Thyroid gland (tissue), 4 donors: ENCODE results near the gene TP63. TPM values are rescaled to one million over a fixed set of nuclear protein-coding genes. Genes with fewer than 3 reads are reported as not detected.
"Not testable (repeated sequence)": the region's sequence is repeated elsewhere in the genome, so short reads cannot be mapped to it uniquely, and the experiment has no call there.

Experiments used
- DNase-seq, 2 donors: peaks; one replicate each; pipeline ENCODE4 v3.0.0-alpha.2; 2019
- H3K27ac ChIP-seq, 3 donors: fragments of 200-600 bp; sonication (generic); 1 replicate in 2 of 3; 2 replicates in 1 of 3; pipeline ENCODE4 v1.5.1; 2016 to 2019; ENCODE audit warnings: mild to moderate bottlenecking in 1 of 3, moderate library complexity in 1 of 3
- H3K27me3 ChIP-seq: fragments of 200-600 bp; sonication (generic); one replicate; pipeline ENCODE4 v1.5.1; 2019
- H3K36me3 ChIP-seq, 2 donors: fragments of 200-600 bp; sonication (generic); one replicate each; pipeline ENCODE4 v1.5.1; 2016 to 2019
- H3K4me1 ChIP-seq, 2 donors: fragments of 200-600 bp; sonication (generic); one replicate each; pipeline ENCODE4 v1.5.1; 2017 to 2019
- H3K4me3 ChIP-seq, 3 donors: fragments of 200-600 bp; sonication (generic); replicated peaks in 1 of 3; 1 replicate in 2 of 3; 2 replicates in 1 of 3; pipeline ENCODE4 v1.5.1; 2016; ENCODE audit warnings: mild to moderate bottlenecking in 1 of 3
- H3K9me3 ChIP-seq: fragments of 200-600 bp; sonication (generic); one replicate; pipeline ENCODE4 v1.5.1; 2017
- CTCF ChIP-seq, 6 experiments: fragments of 200-600 bp in 3 of 6; fragments of 450-650 bp in 3 of 6; sonication (generic) in 3 of 6; IDR thresholded peaks; one replicate each; pipeline ENCODE4 v1.5.1; 2016 to 2019; ENCODE audit warnings: antibody characterized with exemption in 6 of 6, mild to moderate bottlenecking in 2 of 6, inconsistent platforms in 1 of 6, moderate library complexity in 1 of 6
- POLR2A ChIP-seq, 2 donors: fragments of 450-650 bp; IDR thresholded peaks; one replicate each; pipeline ENCODE4 v1.6.1; 2017; ENCODE audit warnings: antibody characterized with exemption in 2 of 2, mild to moderate bottlenecking in 2 of 2, moderate library complexity in 1 of 2
- WGBS, 2 donors: methylation state at CpG; one replicate each; pipeline ENCODE4 v1.1.5; 2017; 5-methylcytosine and 5-hydroxymethylcytosine counted together
- intact Hi-C: fragments of 100-400 bp; cut with DNase I; formaldehyde crosslinking; loops from one replicate; pipeline ENCODE4 v1.15.1; 2023
- total RNA-seq, 4 donors: library from RNA; depleted of rRNA; stranded (reverse); fragments of >200 nt; gene quantifications; one replicate each; pipeline ENCODE4 v1.2.3, GENCODE V29; 2016

TP63 gene
- total RNA-seq, 4 donors from 2014 or later: 1.2 to 1.3 TPM; not detected in 2

GRCh38 chr3:189588070-189588469 is 43.1 kb upstream of the TP63 start:
- no peak for DNase-seq
- intact Hi-C loops: no loop called here
- Histone ChIP-seq H3K36me3 (no peaks in the 10 kb centered on the region), H3K9me3 (no peaks in the 10 kb centered on the region), H3K4me1 (no peaks in the 10 kb centered on the region), H3K27me3 (no peaks in the 10 kb centered on the region), H3K4me3 (no peak overlapping the region), H3K27ac (no peak overlapping the region)
- TF ChIP-seq POLR2A (IDR thresholded peaks at IDR 0.05): no peak
- TF ChIP-seq CTCF (IDR thresholded peaks at IDR 0.05): no peak
- 53 to 70% methylated on average over 1 of the region's 1 CpG for WGBS, 2 donors

GRCh38 chr3:189588475-189589178 is 42.6 kb upstream of the TP63 start:
- DNase-seq: no peak
- H3K36me3 ChIP-seq: no peaks in the 10 kb centered on the region
- H3K4me3 ChIP-seq: no peak overlapping the region
- no peaks in the 10 kb centered on the region for H3K4me1 ChIP-seq
- intact Hi-C loops: no loop called here
- no peak for TF ChIP-seq POLR2A (IDR thresholded peaks at IDR 0.05)
- no peak for TF ChIP-seq CTCF (IDR thresholded peaks at IDR 0.05)
- H3K27ac ChIP-seq: no peak overlapping the region
- no peaks in the 10 kb centered on the region for H3K27me3 ChIP-seq
- H3K9me3 ChIP-seq: no peaks in the 10 kb centered on the region
- 80 to 86% methylated on average over 5 of the region's 5 CpGs for WGBS, 2 donors

GRCh38 chr3:189589179-189589569 is 42.0 kb upstream of the TP63 start:
- Histone ChIP-seq H3K4me1 (no peaks in the 10 kb centered on the region), H3K36me3 (no peaks in the 10 kb centered on the region), H3K27me3 (no peaks in the 10 kb centered on the region), H3K27ac (no peak overlapping the region), H3K4me3 (no peak overlapping the region), H3K9me3 (no peaks in the 10 kb centered on the region)
- intact Hi-C loops: no loop called here
- no peak for DNase-seq
- 90 to 97% methylated on average over 1 of the region's 1 CpG for WGBS, 2 donors
- TF ChIP-seq POLR2A (IDR thresholded peaks at IDR 0.05) (no peak), CTCF (IDR thresholded peaks at IDR 0.05) (no peak)

GRCh38 chr3:189590223-189590622 is 41.0 kb upstream of the TP63 start:
- no peaks in the 10 kb centered on the region for H3K4me1 ChIP-seq
- no peak for TF ChIP-seq CTCF (IDR thresholded peaks at IDR 0.05)
- TF ChIP-seq POLR2A (IDR thresholded peaks at IDR 0.05): no peak
- H3K27me3 ChIP-seq: no peaks in the 10 kb centered on the region
- no peak overlapping the region for H3K27ac ChIP-seq
- WGBS, 2 donors: 76 to 83% methylated on average over 3 of the region's 3 CpGs
- DNase-seq: peak in 1 of 2 donors; percentile 1
- no peaks in the 10 kb centered on the region for H3K9me3 ChIP-seq
- intact Hi-C loops: no loop called here
- H3K36me3 ChIP-seq: no peaks in the 10 kb centered on the region
- H3K4me3 ChIP-seq: no peak overlapping the region

- intact Hi-C loops: no loop called here
- Histone ChIP-seq H3K27ac (no peak overlapping the region), H3K27me3 (no peaks in the 10 kb centered on the region), H3K9me3 (no peaks in the 10 kb centered on the region), H3K4me1 (no peaks in the 10 kb centered on the region), H3K4me3 (no peak overlapping the region), H3K36me3 (no peaks in the 10 kb centered on the region)
- TF ChIP-seq POLR2A (IDR thresholded peaks at IDR 0.05): no peak
- TF ChIP-seq CTCF (IDR thresholded peaks at IDR 0.05): no peak
- no peak for DNase-seq
These were observed 37.6 kb upstream of the TP63 start for GRCh38 chr3:189593581-189593980.

GRCh38 chr3:189596078-189596979 is 34.9 kb upstream of the TP63 start:
- WGBS, 2 donors: 91 to 96% methylated on average over 35 to 43 of the region's 45 CpGs
- intact Hi-C loops, H3K4me3 ChIP-seq: not testable (repeated sequence)

More at GRCh38 chr3:189596078-189596979, 34.9 kb upstream of the TP63 start:
- H3K9me3 ChIP-seq, H3K4me1 ChIP-seq, H3K27ac ChIP-seq, DNase-seq, H3K27me3 ChIP-seq, H3K36me3 ChIP-seq: not testable (repeated sequence)
